ENCODE measurements around the gene NTSR1. TPM values are rescaled to one million over a fixed set of nuclear protein-coding genes. Genes with fewer than 3 reads are reported as not detected.

NTSR1 gene
- total and polyA plus RNA-seq, 2 donors (not counting 1 experiment from before 2014, with no cell fraction given), result not detected

DNA sequence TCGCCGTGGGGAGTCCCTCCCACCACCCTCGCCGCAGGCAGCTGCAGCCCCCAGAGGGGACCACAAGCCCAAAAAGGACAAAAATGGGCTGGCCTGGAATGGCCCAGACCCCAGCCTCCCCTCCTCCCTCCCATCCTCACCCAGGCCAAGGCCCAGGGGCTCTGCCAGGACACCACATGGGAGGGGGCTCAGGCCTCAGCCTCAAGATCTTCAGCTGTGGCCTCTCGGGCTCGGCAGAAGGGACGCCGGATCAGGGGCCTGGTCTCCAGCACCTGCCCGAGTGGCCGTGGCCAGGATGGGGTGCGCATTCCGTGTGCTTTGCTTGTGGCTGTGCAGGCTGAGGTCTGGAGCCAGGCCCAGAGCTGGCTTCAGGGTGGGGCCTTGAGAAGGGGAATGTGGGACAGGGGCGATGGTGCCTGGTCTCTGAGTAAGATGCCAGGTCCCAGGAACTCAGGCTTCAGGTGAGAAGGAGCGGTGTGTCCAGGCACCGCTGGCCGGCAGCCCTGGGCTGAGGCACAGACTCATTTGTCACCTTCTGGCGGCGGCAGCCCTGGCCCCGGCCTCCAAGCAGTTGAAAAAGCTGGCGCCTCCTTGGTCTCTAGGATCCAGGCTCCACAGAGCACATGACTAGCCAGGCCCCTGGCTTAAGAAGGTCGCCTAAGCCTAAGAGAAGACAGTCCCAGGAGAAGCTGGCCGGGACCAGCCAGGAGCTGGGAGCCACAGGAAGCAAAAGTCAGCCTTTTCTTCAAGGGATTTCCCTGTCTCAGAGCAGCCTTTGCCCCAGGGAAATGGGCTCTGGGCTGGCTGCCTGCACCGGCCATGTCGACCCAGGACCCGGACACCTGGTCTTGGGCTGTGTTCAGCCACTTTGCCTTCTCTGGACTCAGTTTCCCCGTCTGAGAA is 52.5 kb downstream of the NTSR1 start:
- Histone ChIP-seq H3K36me3 (replicated peaks in 1 of 2; ENCODE audit: control extremely low read depth in 1 of 2, control insufficient read depth in 1 of 2, extremely low read depth in 1 of 2, insufficient read depth in 2 of 2, low read length in 1 of 2) (no peaks in the 10 kb centered on the region), H3K4me1 (ENCODE audit: control insufficient read depth in 2 of 2, insufficient read depth in 2 of 2, low read length in 2 of 2) (no peaks in the 10 kb centered on the region), H3K9me3 (ENCODE audit: control extremely low read depth in 1 of 3, control insufficient read depth in 2 of 3, insufficient read depth in 1 of 3, low read length in 2 of 3) (peaks cover 0 to 3% (median 0%) of the 10 kb centered on the region in 3 donors), H3K9ac (ENCODE audit: low read length) (no peak overlapping the region), H3K27ac (ENCODE audit: low read length in 2 of 2) (no peak overlapping the region), H2AFZ (ENCODE audit: insufficient read depth, low read depth, low read length, poor library complexity, severe bottlenecking) (no peak overlapping the region), H3K79me2 (ENCODE audit: control insufficient read depth, insufficient read depth, low read length) (no peaks in the 10 kb centered on the region), H3K4me2 (replicated peaks; ENCODE audit: low read depth, low read length, poor library complexity, severe bottlenecking) (no peak overlapping the region), H4K20me1 (ENCODE audit: control insufficient read depth, insufficient read depth, low read length, poor library complexity, severe bottlenecking) (no peaks in the 10 kb centered on the region), H3K4me3 (ENCODE audit: control extremely low read depth in 1 of 5, extremely low read depth in 1 of 5, insufficient read depth in 1 of 5, low read depth in 2 of 5, low read length in 4 of 5) (no peak overlapping the region), H3K27me3 (replicated peaks in 1 of 4; ENCODE audit: control extremely low read depth in 1 of 4, control insufficient read depth in 3 of 4, insufficient read depth in 4 of 4, low read length in 3 of 4) (peaks cover 0 to 5% (median 0%) of the 10 kb centered on the region in 4 experiments)
- Mint-ChIP-seq H3K27me3 (peaks cover 21% of the 10 kb centered on the region), H3K4me1 (no peaks in the 10 kb centered on the region), H3K27ac (no peak overlapping the region), H3K4me3 (no peak overlapping the region), H3K9me3 (ENCODE audit: insufficient read depth) (no peaks in the 10 kb centered on the region)
- TF ChIP-seq CTCF (IDR thresholded peaks at IDR 0.05), result no peak
- TF ChIP-seq EZH2 (IDR thresholded peaks at IDR 0.05; ENCODE audit: borderline replicate concordance, insufficient read depth, low read depth, low read length, poor library complexity, severe bottlenecking), result no peak
- intact Hi-C loops (cut with micrococcal nuclease), result no loop called here
- POLR2A ChIA-PET, result no interaction called here
- ATAC-seq (ENCODE audit: low read depth) (no peak), DNase-seq (no peak)
- CTCF ChIA-PET, result no interaction called here
- 89% methylated on average over 26 of the region's 26 CpGs for WGBS (ENCODE audit: insufficient coverage)

DNA sequence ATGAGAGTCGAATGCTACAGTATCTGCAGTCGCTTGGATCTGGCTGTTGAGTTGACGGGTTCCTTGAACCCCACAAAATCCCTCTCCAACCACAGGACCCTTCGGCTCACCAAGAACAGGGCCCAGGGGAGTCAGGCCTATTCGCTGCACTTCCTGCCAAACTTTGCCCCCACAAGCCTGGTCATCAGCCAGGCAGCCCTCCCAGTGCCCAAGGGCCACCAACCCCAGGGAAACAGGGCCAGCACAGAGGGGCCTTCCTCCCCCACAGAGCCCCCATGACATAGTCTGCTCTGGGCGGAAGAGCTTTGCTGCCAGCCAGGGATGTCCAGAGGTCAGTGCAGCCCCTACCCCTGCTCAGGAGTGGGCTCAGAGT is 53.1 kb downstream of the NTSR1 start:
- Histone ChIP-seq H3K27me3 (replicated peaks in 1 of 4; ENCODE audit: control extremely low read depth in 1 of 4, control insufficient read depth in 3 of 4, insufficient read depth in 4 of 4, low read length in 3 of 4) (no peaks in the 10 kb centered on the region), H3K4me3 (ENCODE audit: control extremely low read depth in 1 of 5, extremely low read depth in 1 of 5, insufficient read depth in 1 of 5, low read depth in 2 of 5, low read length in 4 of 5) (no peak overlapping the region), H3K9ac (ENCODE audit: low read length) (no peak overlapping the region), H2AFZ (ENCODE audit: insufficient read depth, low read depth, low read length, poor library complexity, severe bottlenecking) (no peak overlapping the region), H3K9me3 (ENCODE audit: control extremely low read depth in 1 of 3, control insufficient read depth in 2 of 3, insufficient read depth in 1 of 3, low read length in 2 of 3) (peaks cover 0 to 3% (median 0%) of the 10 kb centered on the region in 3 donors), H3K36me3 (replicated peaks in 1 of 2; ENCODE audit: control extremely low read depth in 1 of 2, control insufficient read depth in 1 of 2, extremely low read depth in 1 of 2, insufficient read depth in 2 of 2, low read length in 1 of 2) (no peaks in the 10 kb centered on the region), H3K4me1 (ENCODE audit: control insufficient read depth in 2 of 2, insufficient read depth in 2 of 2, low read length in 2 of 2) (no peaks in the 10 kb centered on the region), H3K4me2 (replicated peaks; ENCODE audit: low read depth, low read length, poor library complexity, severe bottlenecking) (no peak overlapping the region), H3K27ac (ENCODE audit: low read length in 2 of 2) (no peak overlapping the region), H3K79me2 (ENCODE audit: control insufficient read depth, insufficient read depth, low read length) (no peaks in the 10 kb centered on the region), H4K20me1 (ENCODE audit: control insufficient read depth, insufficient read depth, low read length, poor library complexity, severe bottlenecking) (no peaks in the 10 kb centered on the region)
- 86% methylated on average over 5 of the region's 6 CpGs for WGBS (ENCODE audit: insufficient coverage)
- no peak for DNase-seq
- intact Hi-C loops (cut with micrococcal nuclease), result no loop called here
- no peaks in the 10 kb centered on the region for H3K4me1 Mint-ChIP-seq
- CTCF ChIA-PET, result no interaction called here
- H3K9me3 Mint-ChIP-seq (ENCODE audit: insufficient read depth), result no peaks in the 10 kb centered on the region
- no peak overlapping the region for H3K27ac Mint-ChIP-seq
- ATAC-seq (ENCODE audit: low read depth), result no peak
- no peak overlapping the region for H3K4me3 Mint-ChIP-seq
- peaks cover 20% of the 10 kb centered on the region for H3K27me3 Mint-ChIP-seq
- TF ChIP-seq EZH2 (IDR thresholded peaks at IDR 0.05; ENCODE audit: borderline replicate concordance, insufficient read depth, low read depth, low read length, poor library complexity, severe bottlenecking) (no peak), CTCF (IDR thresholded peaks at IDR 0.05) (no peak)
- POLR2A ChIA-PET, result no interaction called here

All from B cell (primary cell).